GM18907 (cell line): ENCODE results near the gene CSF3.

Experiments
- ATAC-seq: cut with Tn5 transposase; IDR thresholded peaks from one replicate; pipeline ENCODE4 v1.9.1; 2021; ENCODE audit warnings: mild to moderate bottlenecking, moderate library complexity; ENCODE audit not compliant: unreplicated experiment

CSF3 gene, protein sequence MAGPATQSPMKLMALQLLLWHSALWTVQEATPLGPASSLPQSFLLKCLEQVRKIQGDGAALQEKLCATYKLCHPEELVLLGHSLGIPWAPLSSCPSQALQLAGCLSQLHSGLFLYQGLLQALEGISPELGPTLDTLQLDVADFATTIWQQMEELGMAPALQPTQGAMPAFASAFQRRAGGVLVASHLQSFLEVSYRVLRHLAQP

GRCh38 chr17:40015005-40015997 lies at the start of gene CSF3:
Gene CSF3 (plus strand): TSS chr17:40015440. CDS start chr17:40015475, 35 bp downstream.
- ATAC-seq, result no peak

GRCh38 chr17:39966771-39967170 lies 48.5 kb upstream of the CSF3 start:
- ATAC-seq, result no peak

GRCh38 chr17:39968761-39969160 lies 46.5 kb upstream of the CSF3 start:
- no peak for ATAC-seq

GRCh38 chr17:39969375-39969774 lies 45.9 kb upstream of the CSF3 start:
- no peak for ATAC-seq

GRCh38 chr17:39970157-39970692 lies 45.0 kb upstream of the CSF3 start:
- ATAC-seq, result no peak

DNA sequence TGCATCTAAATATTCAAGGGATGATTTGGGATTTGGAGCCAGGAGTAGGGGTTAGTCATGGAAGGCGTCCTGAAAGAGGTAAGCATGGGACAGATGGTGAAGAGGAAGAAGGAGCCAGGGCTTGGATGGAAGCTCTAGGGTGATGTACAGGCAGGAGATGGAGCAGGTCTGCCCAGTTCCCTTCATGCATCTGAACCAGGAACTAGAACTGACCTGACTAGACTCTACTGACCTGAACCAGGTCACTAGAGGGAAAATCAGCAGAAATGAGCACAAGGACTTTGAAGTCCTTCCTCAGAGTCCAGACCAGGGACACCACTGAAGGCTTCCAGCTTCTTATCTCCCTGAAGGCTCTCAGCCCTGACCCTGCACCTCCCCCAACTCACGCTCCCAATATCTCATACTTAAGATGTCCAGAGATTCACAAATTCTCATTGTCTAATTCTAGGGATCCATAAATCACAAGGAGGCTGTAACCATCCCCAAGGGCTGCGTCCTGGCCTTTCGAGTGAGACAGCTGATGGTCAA lies 44.1 kb upstream of the CSF3 start:
- ATAC-seq, result no peak

GRCh38 chr17:39972271-39972670 lies 43.0 kb upstream of the CSF3 start:
- no peak for ATAC-seq

DNA sequence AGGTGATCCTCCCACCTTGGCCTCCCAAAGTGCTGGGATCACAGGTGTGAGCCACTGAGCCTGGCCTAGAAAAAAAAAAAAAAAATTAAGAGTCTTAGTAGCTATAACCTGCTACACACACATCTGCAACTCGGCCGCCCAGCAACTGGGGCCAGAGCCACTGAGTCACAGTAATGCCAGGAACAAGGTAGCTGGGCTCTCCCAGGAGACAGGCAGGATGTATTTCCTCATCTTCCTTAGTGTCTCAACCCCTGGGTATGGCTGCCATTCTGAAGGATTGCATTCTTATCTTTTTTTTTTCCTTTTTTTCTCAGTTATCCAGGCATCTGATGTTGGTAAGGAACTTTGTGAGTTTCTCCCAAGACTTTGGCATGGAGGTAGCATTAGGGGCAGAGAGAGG lies 41.7 kb upstream of the CSF3 start:
- ATAC-seq, result no peak

- ATAC-seq, result no peak
Observed at GRCh38 chr17:39974433-39974832, 40.8 kb upstream of the CSF3 start.

DNA sequence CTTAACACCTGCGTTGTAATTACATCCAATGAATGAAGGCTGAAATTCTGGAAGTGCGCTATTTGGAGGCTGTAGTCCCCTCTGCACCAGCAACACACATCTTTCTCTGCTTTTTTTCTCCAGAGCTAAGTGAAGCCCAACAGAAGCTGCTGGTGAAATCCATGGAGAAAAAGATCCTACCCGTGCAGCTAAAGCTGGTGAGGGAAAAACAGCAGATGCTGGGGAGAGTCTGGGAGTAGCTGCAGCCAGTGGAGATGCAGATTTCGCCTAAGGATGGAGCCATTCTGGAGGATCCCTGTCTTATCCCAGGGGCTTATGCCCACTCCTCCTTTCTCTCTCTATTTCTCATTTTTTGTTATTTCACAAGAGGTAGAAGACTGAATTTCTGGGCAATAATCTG lies 39.4 kb upstream of the CSF3 start:
- no peak for ATAC-seq

- ATAC-seq, result no peak
Observed at GRCh38 chr17:39979016-39979670, 36.1 kb upstream of the CSF3 start.

DNA sequence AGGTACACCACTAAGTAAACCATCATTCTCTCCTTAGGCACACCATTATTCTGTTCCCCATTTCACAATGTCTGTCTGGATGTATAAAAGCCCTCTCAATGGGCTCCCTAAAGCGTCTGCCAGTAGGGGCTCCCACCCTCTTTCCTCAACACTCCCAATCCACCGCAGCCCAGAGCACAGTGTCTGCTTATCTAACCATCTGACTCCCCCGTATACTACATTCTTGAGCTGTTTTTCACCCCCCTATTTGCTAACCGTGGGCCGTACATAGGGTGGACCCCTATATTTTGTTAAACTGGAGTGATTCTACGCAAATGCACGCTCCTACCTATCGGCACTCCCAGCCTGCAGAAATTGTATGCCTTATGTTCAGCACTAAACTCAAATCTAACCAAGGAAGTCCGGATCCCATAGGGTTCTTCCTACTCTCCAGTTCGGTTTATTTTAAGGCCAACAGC lies 35.3 kb upstream of the CSF3 start:
- ATAC-seq, result peak; percentile 27

DNA sequence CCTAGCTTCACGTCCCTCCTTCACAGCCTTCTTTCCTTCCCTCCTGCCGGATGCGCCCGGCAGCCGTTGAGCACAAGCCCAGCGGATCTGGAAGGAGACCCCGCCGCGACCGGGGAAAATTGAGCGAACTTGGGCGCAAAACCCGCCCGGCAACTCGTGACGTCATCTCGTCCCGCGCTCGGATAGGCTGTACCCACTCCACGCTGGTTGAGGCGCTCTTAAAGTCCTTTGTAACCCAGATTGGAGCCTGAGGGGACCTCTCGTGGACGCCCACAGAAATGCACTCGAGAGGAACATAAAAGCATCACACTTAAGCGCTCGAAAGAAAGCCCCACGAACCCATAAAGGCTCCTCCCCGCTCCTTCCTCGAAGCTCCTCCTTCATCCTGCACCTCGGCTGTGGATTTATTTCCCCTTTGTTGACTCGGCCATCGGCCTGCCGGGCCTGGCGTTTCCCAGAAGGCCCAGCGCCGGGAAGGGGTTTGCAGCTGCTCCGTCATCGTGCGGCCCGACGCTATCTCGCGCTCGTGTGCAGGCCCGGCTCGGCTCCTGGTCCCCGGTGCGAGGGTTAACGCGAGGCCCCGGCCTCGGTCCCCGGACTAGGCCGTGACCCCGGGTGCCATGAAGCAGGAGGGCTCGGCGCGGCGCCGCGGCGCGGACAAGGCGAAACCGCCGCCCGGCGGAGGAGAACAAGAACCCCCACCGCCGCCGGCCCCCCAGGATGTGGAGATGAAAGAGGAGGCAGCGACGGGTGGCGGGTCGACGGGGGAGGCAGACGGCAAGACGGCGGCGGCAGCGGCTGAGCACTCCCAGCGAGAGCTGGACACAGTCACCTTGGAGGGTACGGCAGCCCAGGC lies 34.7 kb upstream of the CSF3 start, which contains the start of gene PSMD3:
Gene PSMD3 (plus strand): TSS at position 457 of the 856 bp plus-strand sequence. CDS start 164 bp downstream, at position 621.
- ATAC-seq, result peak; percentile 90

DNA sequence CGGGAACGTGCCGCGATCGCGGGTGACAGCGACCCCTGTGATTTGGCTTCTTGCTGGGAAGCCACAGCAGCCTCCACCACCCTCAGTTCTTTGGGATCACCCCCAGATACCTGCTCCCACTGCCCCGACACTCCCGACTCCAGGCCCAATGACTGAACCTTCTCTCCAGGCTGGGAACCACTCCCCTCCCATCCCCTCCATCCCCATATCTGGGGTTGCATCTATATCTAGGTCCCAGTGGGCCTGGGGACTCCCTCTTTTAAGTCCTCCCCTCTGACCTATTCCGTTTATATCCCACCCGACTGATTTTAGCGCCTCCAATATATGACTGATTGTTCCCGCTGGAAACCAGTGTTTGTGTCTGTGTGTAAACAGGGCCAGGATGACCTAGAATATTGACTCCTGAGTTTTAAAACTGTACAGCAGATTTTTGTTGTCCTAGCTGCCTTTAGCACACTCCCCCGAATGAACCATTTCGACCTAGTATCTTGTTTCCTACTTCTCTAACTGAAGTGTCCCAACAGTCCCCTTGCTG lies 34.0 kb upstream of the CSF3 start:
- ATAC-seq, result no peak

GRCh38 chr17:39981766-39982375 lies 33.4 kb upstream of the CSF3 start:
- no peak for ATAC-seq

- ATAC-seq, result no peak
Observed at GRCh38 chr17:39988206-39988810, 26.9 kb upstream of the CSF3 start.

DNA sequence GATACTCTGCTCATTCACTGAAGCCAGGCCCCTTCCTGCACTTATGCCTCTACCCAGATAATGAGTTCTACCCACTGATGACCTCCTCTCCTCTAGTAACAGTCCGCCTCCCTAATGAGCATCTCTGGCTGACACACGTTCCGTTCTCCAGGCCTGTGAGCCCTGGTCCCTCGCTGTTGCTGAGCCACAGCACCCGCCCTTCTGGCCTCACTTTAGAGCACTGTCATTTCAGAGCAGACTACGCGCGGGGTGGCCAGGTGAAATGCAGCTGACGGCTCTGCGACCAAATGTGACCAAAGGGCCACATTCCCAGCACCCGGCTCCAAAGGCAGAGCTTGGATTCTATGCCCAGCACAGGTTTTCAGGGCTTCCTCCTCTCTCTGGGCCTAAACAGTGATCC lies 20.8 kb upstream of the CSF3 start:
- no peak for ATAC-seq

DNA sequence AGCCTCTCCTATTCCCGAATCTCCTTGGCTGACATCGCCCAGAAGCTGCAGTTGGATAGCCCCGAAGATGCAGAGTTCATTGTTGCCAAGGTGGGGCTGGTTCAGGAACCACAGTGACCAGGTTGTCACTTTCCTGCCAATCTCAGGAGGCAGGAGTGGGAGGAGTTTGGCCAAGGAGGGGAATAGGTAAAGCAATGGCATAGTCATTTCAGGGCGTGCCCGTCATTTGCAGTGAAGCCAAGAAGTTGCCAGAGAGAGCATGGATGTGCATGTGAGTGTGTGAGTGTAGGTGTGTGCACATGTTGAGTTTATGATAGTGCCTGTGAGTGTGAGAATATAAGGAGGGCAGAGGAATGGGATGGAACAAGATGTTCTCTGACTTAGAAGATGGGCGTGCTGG lies 19.8 kb upstream of the CSF3 start:
- no peak for ATAC-seq

GRCh38 chr17:39996162-39996561 lies 19.1 kb upstream of the CSF3 start:
- ATAC-seq, result no peak
